GM13977 (cell line): ENCODE data around the gene CREG1.

ENCODE experiments used
- DNase-seq: peaks from one replicate; pipeline ENCODE4 v3.0.0; 2012; ENCODE audit warnings: low spot score
- in situ Hi-C: fragments of 300-500 bp; cut with MboI; formaldehyde crosslinking; loops from one replicate; pipeline ENCODE4 v1.12.0; 2022; ENCODE audit warnings: low sequenced_read_pairs, low pct_unique_long_range_greater_than_20kb, mixed read lengths, inconsistent platforms; ENCODE audit not compliant: unreplicated experiment
- TF ChIP-seq, protein P1 (sequence below): IDR thresholded peaks from 2 replicates; pipeline ENCODE4 v1.5.1; 2012; ENCODE audit warnings: mild to moderate bottlenecking, control low read depth; ENCODE audit not compliant: insufficient read depth; ENCODE audit errors: extremely low read depth, missing control alignments

Gene CREG1

DNA sequence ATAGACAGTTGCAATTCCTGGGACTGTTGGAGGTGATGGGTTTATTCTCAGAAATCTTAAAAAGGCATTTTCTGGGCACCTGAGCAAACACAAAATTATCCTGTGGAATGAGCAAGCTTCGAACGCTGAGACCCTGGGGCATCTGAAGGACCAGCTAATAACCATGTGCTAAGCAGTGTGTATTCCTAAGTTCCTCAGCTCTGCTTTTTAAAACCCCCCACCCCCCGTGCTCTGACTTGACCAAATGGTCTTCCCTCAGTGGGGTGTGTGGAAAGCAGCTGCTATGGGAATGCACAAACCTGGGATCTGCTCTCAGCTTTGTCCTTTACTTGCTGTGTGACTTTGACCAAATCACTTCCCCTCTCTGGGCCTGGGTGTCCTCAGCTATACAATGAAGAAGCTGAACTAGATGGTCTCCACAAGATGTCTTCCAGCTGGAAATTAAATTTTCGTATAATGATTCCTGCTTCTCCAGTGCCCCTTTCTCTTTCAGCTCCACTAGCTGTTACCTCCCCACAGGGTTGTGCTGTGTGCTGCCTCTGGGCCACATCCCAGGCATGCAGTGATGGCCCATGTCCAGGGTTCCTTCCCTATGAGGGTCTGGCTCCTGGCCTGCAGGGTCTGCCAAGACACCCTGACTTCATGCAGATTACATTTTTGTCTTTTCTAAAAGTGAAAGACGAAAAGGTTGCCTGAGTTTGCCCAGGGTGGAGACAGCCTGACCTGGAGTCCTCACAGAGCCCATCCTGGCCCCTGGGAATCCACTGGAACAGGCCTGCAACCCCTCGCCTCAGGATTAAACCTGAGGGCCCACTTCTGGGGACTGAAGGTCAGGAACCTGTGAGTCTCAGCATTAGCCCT lies 20.4 kb downstream of the CREG1 start:
- TF ChIP-seq, protein P1, sequence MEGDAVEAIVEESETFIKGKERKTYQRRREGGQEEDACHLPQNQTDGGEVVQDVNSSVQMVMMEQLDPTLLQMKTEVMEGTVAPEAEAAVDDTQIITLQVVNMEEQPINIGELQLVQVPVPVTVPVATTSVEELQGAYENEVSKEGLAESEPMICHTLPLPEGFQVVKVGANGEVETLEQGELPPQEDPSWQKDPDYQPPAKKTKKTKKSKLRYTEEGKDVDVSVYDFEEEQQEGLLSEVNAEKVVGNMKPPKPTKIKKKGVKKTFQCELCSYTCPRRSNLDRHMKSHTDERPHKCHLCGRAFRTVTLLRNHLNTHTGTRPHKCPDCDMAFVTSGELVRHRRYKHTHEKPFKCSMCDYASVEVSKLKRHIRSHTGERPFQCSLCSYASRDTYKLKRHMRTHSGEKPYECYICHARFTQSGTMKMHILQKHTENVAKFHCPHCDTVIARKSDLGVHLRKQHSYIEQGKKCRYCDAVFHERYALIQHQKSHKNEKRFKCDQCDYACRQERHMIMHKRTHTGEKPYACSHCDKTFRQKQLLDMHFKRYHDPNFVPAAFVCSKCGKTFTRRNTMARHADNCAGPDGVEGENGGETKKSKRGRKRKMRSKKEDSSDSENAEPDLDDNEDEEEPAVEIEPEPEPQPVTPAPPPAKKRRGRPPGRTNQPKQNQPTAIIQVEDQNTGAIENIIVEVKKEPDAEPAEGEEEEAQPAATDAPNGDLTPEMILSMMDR = no peak
- no peak for DNase-seq
- in situ Hi-C loops = loop anchor here (10.0 to 25.0 kb wide), 3 partner anchors 88 to 468 kb away; no protein-coding TSS in a partner anchor

- in situ Hi-C loops = loop anchor here (10.0 to 25.0 kb wide), 3 partner anchors 88 to 468 kb away; no protein-coding TSS in a partner anchor
- TF ChIP-seq, protein P1 = no peak
- no peak for DNase-seq
Observed at GRCh38 chr1:167532375-167532774, 21.2 kb downstream of the CREG1 start.

GRCh38 chr1:167529829-167530474 lies 23.6 kb downstream of the CREG1 start:
- TF ChIP-seq, protein P1 = no peak
- DNase-seq = no peak
- in situ Hi-C loops = loop anchor here (10.0 to 25.0 kb wide), 3 partner anchors 85 to 465 kb away; no protein-coding TSS in a partner anchor

DNA sequence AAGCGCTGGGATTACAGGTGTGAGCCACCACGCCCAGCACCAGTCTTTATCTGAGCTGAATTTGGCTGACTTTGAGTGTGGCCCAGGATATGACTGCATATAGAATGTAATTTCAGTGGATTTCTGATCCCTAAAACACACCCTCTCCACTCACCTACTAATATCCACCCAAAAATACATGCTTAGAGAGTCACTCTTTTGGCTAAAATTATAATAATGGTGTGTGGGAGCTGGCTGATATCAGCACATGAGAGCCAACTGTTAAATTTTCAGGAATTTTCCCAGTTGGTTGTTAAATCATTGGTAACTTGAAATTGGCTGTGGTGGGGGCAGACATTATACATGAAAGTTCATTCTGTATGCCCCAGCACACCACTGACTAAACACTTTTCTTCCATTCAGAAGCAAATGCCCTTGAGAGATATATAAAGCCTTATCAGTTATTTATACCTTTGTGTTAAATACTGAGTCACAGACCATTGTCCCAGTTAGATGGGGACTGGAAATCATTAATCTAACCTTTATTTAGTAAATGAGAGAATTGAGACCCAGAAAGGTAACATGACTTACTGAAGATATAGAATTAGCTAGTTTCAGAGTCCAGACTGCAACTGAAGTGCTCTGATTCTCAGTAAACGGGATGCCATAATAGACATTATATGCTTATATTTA lies 25.4 kb downstream of the CREG1 start:
- no peak for DNase-seq
- TF ChIP-seq, protein P1 = no peak
- in situ Hi-C loops = loop anchor here (25.0 kb wide), 1 partner anchor 266 kb away; no protein-coding TSS in a partner anchor

DNA sequence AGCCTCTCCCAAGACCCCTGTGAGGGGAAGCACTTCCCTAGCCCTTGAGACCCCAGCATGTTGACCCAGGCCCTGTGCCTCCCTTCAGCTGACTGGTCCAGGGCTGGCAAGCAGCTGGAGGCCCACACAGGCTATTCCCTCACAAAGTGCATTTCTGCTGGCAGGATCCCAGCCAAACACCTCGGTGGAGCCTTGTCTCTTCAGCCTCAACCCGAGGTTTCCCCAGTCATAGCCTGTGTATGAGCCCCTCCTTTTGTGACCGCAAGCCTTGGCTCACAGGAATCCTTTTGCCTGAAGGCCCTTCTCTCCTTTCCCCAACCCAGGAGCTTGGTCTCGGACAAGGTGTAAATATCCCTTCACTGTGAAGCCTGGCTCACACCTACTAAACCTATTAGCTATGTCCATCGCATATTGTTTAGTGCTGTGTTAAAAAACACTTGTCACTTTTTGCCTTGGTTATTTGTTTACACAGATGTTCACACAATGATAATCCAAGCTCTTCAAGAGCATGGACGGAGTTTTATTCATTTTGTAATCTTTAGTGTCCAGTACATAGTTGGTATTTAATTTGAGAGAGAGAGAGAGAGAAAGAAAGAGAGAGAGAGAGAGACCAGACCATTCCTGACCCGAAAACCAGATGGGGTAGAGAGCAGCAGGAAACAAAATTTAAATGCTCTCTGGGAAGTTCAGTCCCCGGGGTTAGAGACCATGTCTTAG lies 26.7 kb downstream of the CREG1 start:
- TF ChIP-seq, protein P1 = no peak
- in situ Hi-C loops = loop anchor here (25.0 kb wide), 1 partner anchor 265 kb away; no protein-coding TSS in a partner anchor

More for the DNA sequence above, 26.7 kb downstream of the CREG1 start:
- no peak for DNase-seq
